Stimulated activated CD8-positive, alpha-beta memory T cell treated with anti-CD3 and anti-CD28 coated beads, Interleukin-12 subunit alpha, Interleukin-12 subunit beta, amount 100 ng/mL, for 24 hours (primary cell): ENCODE measurements around the gene TMEM201.

Source experiments
- DNase-seq: peaks from one replicate; pipeline ENCODE4 v3.0.0-alpha.2; 2020; ENCODE audit errors: extremely low read depth

The TMEM201 gene

GRCh38 chr1:9600861-9601834, 12.4 kb downstream of the TMEM201 start:
- DNase-seq: no peak

- DNase-seq: no peak
Measured at GRCh38 chr1:9601942-9602793, 13.5 kb downstream of the TMEM201 start.

GRCh38 chr1:9602794-9603167, 14.1 kb downstream of the TMEM201 start:
- DNase-seq: no peak

GRCh38 chr1:9603307-9603706, 14.6 kb downstream of the TMEM201 start:
- no peak for DNase-seq

GRCh38 chr1:9603766-9604753, 15.3 kb downstream of the TMEM201 start:
- no peak for DNase-seq

- DNase-seq: no peak
Measured at GRCh38 chr1:9604836-9605235, 16.1 kb downstream of the TMEM201 start.

GRCh38 chr1:9605946-9606455, 17.3 kb downstream of the TMEM201 start:
- DNase-seq: no peak

GRCh38 chr1:9606458-9606857, 17.7 kb downstream of the TMEM201 start:
- DNase-seq: no peak

GRCh38 chr1:9606948-9607347, 18.2 kb downstream of the TMEM201 start:
- no peak for DNase-seq

GRCh38 chr1:9607352-9607751, 18.6 kb downstream of the TMEM201 start:
- DNase-seq: no peak

GRCh38 chr1:9609998-9610397, 21.3 kb downstream of the TMEM201 start:
- DNase-seq: no peak

- DNase-seq: no peak
Measured at GRCh38 chr1:9610548-9610947, 21.8 kb downstream of the TMEM201 start.

GRCh38 chr1:9611716-9612115, 23.0 kb downstream of the TMEM201 start:
- no peak for DNase-seq

- no peak for DNase-seq
Measured at GRCh38 chr1:9612162-9612845, 23.6 kb downstream of the TMEM201 start.

- no peak for DNase-seq
Measured at GRCh38 chr1:9612871-9613624, 24.3 kb downstream of the TMEM201 start.

- DNase-seq: no peak
Measured at GRCh38 chr1:9613625-9614299, 25.1 kb downstream of the TMEM201 start.

GRCh38 chr1:9615316-9616063, 26.8 kb downstream of the TMEM201 start:
- DNase-seq: no peak

GRCh38 chr1:9618909-9619679, 30.4 kb downstream of the TMEM201 start:
- DNase-seq: no peak
